AG04449 (cell line): ENCODE measurements around the gene SIRT1.

Experiments used
- CTCF ChIA-PET: fragments of 350-600 bp; formaldehyde crosslinking; extraction: SDS; loops from one replicate; lab custom pipeline; 2021; ENCODE audit warnings: antibody characterized with exemption; lab: Yijun Ruan, JAX
- POLR2A ChIA-PET: fragments of 400-600, 350-600 bp; formaldehyde crosslinking; extraction: SDS; loops from one replicate; lab custom pipeline; 2020; ENCODE audit warnings: antibody characterized with exemption, inconsistent platforms; lab: Yijun Ruan, JAX
- DNase-seq: peaks from one replicate; pipeline ENCODE4 v3.0.0-alpha.2; 2010; ENCODE audit warnings: low read depth, low spot score
- H3K4me3 ChIP-seq: 2 replicates; pipeline ENCODE4 v1.5.1; 2011; ENCODE audit warnings: low read depth, mild to moderate bottlenecking, control low read depth, low read length
- TF ChIP-seq, protein P1 (sequence below): IDR thresholded peaks from one replicate; pipeline ENCODE4 v1.5.1; 2011; ENCODE audit warnings: mild to moderate bottlenecking, moderate library complexity, low read length, control low read depth, inconsistent platforms; ENCODE audit not compliant: insufficient read depth; ENCODE audit errors: missing control alignments

Gene SIRT1

DNA sequence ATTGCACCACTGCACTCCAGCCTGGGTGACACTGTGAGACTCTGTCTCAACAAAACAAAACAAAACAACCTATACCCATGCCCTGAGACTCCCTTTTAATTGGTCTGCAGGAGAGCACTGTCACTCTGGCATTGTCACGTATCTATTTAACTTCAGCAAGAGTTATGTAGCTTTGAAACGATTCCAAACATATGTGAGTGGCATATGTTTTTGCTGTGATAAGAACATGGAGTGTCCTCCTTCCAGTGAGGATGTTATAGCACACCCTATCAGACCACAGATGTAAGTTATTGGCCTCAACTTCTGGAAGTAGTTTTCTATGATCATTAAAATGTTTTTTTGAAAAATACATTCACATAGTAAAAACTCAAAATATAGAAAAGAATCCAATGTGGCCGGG, 30.9 kb upstream of the SIRT1 start:
- TF ChIP-seq, protein P1, sequence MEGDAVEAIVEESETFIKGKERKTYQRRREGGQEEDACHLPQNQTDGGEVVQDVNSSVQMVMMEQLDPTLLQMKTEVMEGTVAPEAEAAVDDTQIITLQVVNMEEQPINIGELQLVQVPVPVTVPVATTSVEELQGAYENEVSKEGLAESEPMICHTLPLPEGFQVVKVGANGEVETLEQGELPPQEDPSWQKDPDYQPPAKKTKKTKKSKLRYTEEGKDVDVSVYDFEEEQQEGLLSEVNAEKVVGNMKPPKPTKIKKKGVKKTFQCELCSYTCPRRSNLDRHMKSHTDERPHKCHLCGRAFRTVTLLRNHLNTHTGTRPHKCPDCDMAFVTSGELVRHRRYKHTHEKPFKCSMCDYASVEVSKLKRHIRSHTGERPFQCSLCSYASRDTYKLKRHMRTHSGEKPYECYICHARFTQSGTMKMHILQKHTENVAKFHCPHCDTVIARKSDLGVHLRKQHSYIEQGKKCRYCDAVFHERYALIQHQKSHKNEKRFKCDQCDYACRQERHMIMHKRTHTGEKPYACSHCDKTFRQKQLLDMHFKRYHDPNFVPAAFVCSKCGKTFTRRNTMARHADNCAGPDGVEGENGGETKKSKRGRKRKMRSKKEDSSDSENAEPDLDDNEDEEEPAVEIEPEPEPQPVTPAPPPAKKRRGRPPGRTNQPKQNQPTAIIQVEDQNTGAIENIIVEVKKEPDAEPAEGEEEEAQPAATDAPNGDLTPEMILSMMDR, result no peak
- POLR2A ChIA-PET, result no interaction called here
- no peak for DNase-seq
- CTCF ChIA-PET, result interaction anchor here (1.0 to 4.7 kb wide), 6 partner anchors 15 to 450 kb away, joined by 3 to 44 read pairs (median 4); no protein-coding TSS in a partner anchor
- H3K4me3 ChIP-seq, result no peak overlapping the region

DNA sequence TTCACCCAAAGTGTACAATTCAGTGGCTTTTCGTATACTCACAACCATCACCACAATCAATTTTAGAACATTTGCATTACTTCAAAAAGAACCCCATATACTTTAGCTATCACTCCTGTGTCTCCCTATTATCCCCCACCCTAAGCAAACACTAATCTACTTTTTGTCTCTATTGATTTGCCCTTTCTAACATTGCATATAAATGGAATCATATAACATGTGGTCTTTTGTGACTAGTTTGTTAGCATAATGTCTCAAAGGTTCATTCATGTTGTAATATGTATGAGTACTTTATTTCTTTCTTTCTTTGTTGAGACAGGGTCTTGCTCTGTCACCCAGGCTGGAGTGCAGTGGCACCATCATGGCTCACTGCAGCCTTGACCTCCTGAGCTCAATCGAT, 25.5 kb upstream of the SIRT1 start:
- ChIA-PET POLR2A (no interaction called here), CTCF (interaction anchor here (0.6 kb wide), 1 partner anchor 41 kb away, joined by 3 read pairs; no protein-coding TSS in a partner anchor)
- DNase-seq, result no peak
- TF ChIP-seq, protein P1, result no peak
- H3K4me3 ChIP-seq, result no peak overlapping the region

DNA sequence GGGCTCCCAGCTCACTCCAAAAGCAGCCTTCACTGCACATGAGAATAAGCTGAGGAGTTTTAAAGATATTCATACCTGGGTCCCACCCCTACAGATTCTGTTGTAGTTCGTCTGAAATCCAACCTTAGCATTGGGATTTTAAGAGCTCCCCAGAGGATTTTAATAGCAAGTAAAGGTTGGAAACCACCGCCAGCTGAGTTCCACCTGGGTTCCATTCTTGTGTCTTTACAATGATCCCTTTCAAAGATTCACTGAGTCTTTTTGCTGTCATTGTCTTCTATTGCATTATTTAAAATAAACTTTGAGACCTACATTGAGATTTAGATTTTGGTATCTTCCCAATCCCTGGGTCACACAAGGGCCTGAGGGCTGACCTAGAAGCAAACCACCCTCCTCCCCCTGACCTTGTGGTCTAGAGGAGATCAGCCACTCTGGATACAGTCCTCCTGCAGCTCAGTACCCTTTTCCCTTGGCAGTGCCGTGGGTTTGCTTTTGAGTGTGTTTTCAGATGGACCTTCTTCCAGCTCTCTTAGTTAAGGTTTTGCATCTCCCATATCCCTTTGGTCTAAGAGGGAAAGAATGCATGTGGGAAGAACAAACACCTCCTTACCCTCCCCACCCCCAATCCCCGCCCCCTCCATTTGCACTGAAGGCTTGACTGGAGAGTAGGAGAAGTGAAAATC, 22.6 kb upstream of the SIRT1 start:
- no peak overlapping the region for H3K4me3 ChIP-seq
- no peak for DNase-seq
- POLR2A ChIA-PET, result no interaction called here
- CTCF ChIA-PET, result interaction anchor here (1.0 kb wide), 1 partner anchor 10 kb away, joined by 3 read pairs; no protein-coding TSS in a partner anchor
- TF ChIP-seq, protein P1, result no peak

DNA sequence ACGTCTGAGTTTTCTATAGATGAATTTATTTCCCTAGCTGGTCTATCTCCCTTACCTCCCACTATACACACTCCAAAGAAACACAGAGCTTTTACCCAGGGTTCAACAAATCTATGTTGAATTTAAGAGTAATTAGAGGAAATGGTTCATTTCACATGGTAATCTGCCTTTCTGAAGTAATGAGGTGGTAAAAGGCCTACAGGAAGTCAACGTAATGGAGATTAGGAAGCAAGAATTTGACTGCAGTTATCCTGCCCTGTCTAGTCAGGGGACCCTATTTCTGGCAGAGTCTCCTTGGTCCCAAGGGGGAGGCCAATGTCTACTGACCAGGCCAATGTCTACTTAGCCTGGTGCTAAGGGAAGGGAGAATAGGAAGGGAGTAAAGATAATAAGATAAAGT, 21.4 kb upstream of the SIRT1 start:
- DNase-seq, result no peak
- TF ChIP-seq, protein P1, result no peak
- no peak overlapping the region for H3K4me3 ChIP-seq
- POLR2A ChIA-PET, result no interaction called here
- CTCF ChIA-PET, result no interaction called here

DNA sequence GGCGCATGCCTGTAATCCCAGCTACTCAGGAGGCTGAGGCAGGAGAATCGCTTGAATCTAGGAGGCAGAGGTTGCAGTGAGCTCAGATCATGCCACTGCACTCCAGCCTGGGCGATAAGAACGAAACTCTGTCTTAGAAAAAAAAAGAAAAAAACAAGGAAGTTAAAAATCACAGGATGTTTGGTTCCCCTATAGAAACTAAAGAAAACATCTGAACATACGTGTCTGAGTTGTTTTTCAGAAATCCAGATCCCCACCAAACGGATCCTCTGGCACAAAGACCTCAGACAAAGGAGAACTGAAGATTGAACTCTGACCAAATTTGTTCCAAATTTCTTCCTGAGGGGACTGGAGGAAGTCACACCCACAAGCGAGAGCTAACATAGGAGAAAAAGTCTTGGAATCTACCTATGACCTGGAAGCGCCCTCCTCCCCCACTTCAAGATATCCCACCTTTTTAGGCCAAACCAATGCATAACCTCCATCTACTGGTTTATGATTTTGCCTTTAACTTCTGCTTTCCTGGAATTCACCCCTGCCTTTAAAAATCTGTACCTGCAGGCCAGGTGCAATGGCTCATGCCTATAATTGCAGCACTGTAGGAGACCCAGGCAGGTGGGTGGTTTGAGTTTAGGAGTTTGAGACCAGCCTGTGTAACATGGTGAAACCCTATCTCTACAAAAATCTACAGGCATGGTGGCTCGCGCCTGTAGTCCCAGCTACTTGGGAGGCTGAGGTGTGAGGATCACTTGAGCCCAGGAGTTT, 19.7 kb upstream of the SIRT1 start:
- no peak overlapping the region for H3K4me3 ChIP-seq
- POLR2A ChIA-PET, result no interaction called here
- CTCF ChIA-PET, result interaction anchor here (1.0 to 2.2 kb wide), 2 partner anchors 9 kb away, joined by 3 to 7 read pairs; no protein-coding TSS in a partner anchor
- DNase-seq, result no peak
- TF ChIP-seq, protein P1, result no peak

DNA sequence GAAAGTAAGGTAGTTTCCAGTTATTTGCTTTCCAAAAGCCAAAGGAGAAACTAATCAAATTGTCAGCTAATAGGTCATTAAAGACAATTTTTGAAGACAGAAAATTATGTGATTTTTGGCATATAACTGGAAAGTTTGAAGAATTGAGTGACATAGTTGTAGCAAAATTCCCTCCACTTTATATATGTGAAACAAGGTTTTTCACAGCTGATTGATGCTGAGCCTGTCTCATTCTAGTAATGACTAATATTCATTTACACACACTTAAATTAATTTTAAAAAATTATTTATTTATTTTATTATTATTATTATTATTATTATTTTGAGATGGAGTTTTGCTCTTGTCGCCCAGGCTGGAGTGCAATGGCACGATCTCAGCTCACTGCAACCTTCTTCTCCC, 16.3 kb upstream of the SIRT1 start:
- ChIA-PET POLR2A (no interaction called here), CTCF (interaction anchor here (0.6 to 1.7 kb wide), 3 partner anchors 13 to 107 kb away, joined by 3 to 9 read pairs (median 4); no protein-coding TSS in a partner anchor)
- TF ChIP-seq, protein P1, result no peak
- DNase-seq, result no peak
- H3K4me3 ChIP-seq, result no peak overlapping the region
